Neutrophil (primary cell): ENCODE measurements around the gene CYTL1.

Source experiments
- H3K27ac ChIP-seq: fragments of 200-600 bp; sonication (generic); 2 replicates; pipeline ENCODE4 v1.5.1; 2016; ENCODE audit warnings: mild to moderate bottlenecking, moderate library complexity
- H3K27me3 ChIP-seq: fragments of 200-600 bp; sonication (generic); 2 replicates; pipeline ENCODE4 v1.6.0; 2016; ENCODE audit warnings: mild to moderate bottlenecking
- H3K36me3 ChIP-seq: fragments of 200-600 bp; sonication (generic); 2 replicates; pipeline ENCODE4 v1.5.1; 2017
- H3K4me1 ChIP-seq, 2 experiments: fragments of 200-600 bp in 1 of 2; sonication (generic) in 1 of 2; 1 replicate in 1 of 2; 2 replicates in 1 of 2; pipeline versions ENCODE4 v1.5.1 to v1.6.1; 2013 to 2016; ENCODE audit warnings: low read depth in 1 of 2, low read length in 1 of 2, mild to moderate bottlenecking in 1 of 2, moderate library complexity in 1 of 2; ENCODE audit not compliant: control insufficient read depth in 1 of 2, insufficient read depth in 1 of 2
- H3K4me3 ChIP-seq, 2 experiments: fragments of 200-600 bp in 1 of 2; sonication (generic) in 1 of 2; 1 replicate in 1 of 2; 2 replicates in 1 of 2; pipeline ENCODE4 v1.5.1; 2013 to 2016; ENCODE audit warnings: low read depth in 1 of 2, low read length in 1 of 2, mild to moderate bottlenecking in 1 of 2, moderate library complexity in 1 of 2
- H3K9me3 ChIP-seq: fragments of 200-600 bp; sonication (generic); 2 replicates; pipeline ENCODE4 v1.5.1; 2016
- TF ChIP-seq, protein P1 (sequence below): fragments of 200-600 bp; sonication (generic); IDR thresholded peaks from 2 replicates; pipeline ENCODE4 v1.5.1; 2016; ENCODE audit warnings: antibody characterized with exemption

The CYTL1 gene

DNA sequence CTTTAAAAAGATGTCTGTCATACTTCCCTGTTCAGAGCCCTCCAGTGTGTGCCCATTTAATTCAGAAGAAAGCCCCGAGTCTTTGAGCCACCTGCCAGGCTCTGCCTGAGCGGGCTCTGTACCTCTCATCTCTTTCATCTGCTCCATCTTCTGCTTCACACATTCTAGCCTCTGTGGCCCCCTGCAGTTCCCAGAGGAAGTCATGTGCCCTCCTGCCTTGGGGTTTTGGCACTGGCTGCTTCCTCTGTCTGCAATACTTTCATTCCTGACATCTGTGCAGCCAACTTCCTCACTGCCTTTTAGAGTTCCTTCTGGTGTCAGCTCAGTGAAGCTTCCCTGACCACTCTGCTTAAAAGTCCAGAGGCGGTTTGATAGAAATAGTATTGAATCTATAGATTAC, 25.8 kb upstream of the CYTL1 start:
- H3K27ac ChIP-seq, result no peak overlapping the region
- no peaks in the 10 kb centered on the region for H3K9me3 ChIP-seq
- TF ChIP-seq, protein P1, sequence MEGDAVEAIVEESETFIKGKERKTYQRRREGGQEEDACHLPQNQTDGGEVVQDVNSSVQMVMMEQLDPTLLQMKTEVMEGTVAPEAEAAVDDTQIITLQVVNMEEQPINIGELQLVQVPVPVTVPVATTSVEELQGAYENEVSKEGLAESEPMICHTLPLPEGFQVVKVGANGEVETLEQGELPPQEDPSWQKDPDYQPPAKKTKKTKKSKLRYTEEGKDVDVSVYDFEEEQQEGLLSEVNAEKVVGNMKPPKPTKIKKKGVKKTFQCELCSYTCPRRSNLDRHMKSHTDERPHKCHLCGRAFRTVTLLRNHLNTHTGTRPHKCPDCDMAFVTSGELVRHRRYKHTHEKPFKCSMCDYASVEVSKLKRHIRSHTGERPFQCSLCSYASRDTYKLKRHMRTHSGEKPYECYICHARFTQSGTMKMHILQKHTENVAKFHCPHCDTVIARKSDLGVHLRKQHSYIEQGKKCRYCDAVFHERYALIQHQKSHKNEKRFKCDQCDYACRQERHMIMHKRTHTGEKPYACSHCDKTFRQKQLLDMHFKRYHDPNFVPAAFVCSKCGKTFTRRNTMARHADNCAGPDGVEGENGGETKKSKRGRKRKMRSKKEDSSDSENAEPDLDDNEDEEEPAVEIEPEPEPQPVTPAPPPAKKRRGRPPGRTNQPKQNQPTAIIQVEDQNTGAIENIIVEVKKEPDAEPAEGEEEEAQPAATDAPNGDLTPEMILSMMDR, result no peak
- peaks cover 5% of the 10 kb centered on the region for H3K27me3 ChIP-seq
- peak overlapping the region in 1 of 2 experiments; percentile 1 for H3K4me3 ChIP-seq
- peaks cover 22 to 24% of the 10 kb centered on the region in 2 experiments for H3K4me1 ChIP-seq
- H3K36me3 ChIP-seq, result no peaks in the 10 kb centered on the region

DNA sequence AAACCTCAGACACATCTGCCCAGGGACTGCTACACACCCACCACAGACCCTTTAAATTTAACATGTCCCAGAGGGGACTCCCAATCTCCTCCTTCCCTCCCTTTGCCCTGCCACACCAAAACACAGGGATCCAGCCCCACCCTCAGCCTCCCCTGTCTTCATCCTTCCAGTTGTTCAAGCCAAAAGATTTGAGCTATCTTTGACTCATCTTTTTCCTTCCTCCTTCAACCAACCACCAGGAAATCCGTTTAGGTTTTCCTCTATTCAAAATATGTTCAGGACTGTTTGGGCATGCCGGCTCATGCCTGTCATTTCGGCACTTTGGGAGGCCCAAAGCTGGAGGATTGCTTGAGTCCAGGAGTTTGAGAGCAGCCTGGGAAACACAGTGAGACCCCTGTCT, 25.1 kb upstream of the CYTL1 start:
- Histone ChIP-seq H3K4me3 (no peak overlapping the region), H3K27ac (no peak overlapping the region), H3K9me3 (no peaks in the 10 kb centered on the region), H3K36me3 (no peaks in the 10 kb centered on the region), H3K27me3 (no peaks in the 10 kb centered on the region), H3K4me1 (peaks cover 22 to 24% of the 10 kb centered on the region in 2 experiments)
- TF ChIP-seq, protein P1, result no peak

DNA sequence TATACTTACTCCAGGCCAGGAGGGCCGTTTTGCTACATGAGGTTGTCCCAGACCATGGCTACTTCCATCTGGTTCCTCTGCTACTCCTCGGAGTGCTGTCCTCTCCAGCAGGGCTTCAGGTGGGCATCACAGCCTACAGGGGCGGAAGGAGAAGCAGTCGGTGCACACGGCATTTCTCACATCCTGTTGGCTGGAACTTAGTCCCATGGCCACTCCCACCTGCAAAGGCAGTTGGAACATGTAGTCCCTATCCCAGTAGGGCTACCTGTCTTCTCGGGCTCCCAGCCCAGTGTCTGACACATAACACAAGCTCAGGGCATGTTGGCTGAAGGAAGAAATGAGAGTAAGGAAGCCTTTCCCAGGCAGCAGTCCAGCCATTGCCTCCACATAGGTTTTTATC, 24.3 kb upstream of the CYTL1 start:
- H3K27ac ChIP-seq, result no peak overlapping the region
- TF ChIP-seq, protein P1, result no peak
- H3K27me3 ChIP-seq, result no peaks in the 10 kb centered on the region
- H3K4me3 ChIP-seq, result no peak overlapping the region
- H3K9me3 ChIP-seq, result no peaks in the 10 kb centered on the region
- no peaks in the 10 kb centered on the region for H3K36me3 ChIP-seq
- H3K4me1 ChIP-seq, result peaks cover 22 to 24% of the 10 kb centered on the region in 2 experiments

DNA sequence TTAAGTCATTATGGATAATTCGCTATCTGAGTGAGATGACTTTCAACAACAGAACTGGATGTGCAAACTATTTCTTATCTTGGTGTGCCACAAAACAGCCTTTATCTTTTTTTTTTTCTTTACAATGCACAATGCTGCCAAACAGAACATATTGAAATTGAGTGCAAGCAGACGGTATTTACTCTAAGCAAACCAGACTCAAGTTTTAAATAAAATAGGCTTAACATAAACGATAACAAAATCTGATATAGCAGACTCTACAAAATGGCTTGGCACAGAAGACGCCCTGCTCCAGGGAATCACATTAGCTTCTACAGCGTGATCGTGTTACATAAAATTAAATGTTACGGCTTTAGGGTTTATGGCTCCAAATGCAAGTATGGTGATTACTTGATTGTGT, 22.4 kb upstream of the CYTL1 start:
- H3K27me3 ChIP-seq, result no peaks in the 10 kb centered on the region
- no peak overlapping the region for H3K27ac ChIP-seq
- no peak overlapping the region for H3K4me3 ChIP-seq
- TF ChIP-seq, protein P1, result no peak
- H3K9me3 ChIP-seq, result no peaks in the 10 kb centered on the region
- H3K4me1 ChIP-seq, result peaks cover 41 to 43% of the 10 kb centered on the region in 2 experiments
- H3K36me3 ChIP-seq, result no peaks in the 10 kb centered on the region

DNA sequence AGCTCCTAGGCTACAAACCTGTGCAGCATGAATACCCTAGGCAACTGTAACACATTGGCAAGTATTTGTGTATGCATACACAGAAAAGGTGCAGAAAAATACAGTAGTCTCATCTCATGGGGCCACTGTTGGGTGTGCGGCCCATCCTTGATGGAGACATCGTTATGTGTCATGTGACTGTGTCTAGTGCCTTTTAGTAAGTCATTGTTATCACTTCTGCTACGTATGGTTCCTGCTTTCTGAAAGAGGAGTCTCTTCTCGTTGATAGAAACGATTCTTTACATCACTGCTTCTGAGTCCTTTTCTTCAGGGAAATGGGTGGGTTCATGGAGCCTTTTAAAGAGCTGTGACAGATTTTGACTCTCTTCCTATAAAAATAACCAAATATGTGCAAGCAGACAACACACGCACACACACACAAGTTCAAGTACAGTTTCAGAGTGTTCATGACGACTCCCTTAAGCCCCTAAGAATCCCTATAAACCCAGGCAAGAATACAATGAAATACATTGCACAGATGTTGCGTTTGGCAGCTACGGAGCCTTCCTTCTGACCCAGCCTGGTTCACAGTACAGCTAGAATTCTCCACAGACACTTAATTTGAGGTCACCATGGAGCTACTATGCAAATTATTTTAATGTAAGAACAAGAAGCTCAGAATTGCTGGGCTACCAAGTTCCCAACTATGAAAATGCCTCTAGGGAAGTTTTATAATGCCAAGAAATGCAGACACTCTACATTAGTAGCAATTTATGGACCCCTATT, 21.8 kb upstream of the CYTL1 start:
- no peaks in the 10 kb centered on the region for H3K9me3 ChIP-seq
- TF ChIP-seq, protein P1, result no peak
- no peaks in the 10 kb centered on the region for H3K27me3 ChIP-seq
- H3K4me1 ChIP-seq, result peaks cover 46 to 49% of the 10 kb centered on the region in 2 experiments
- H3K27ac ChIP-seq, result no peak overlapping the region
- no peaks in the 10 kb centered on the region for H3K36me3 ChIP-seq
- no peak overlapping the region for H3K4me3 ChIP-seq
